Mesenchymal stem cell (in vitro differentiated cells and primary cell): ENCODE measurements around the gene LEFTY1.

Experiments
- DNase-seq: peaks from one replicate; pipeline ENCODE4 v3.0.0-alpha.2; 2013
- H2AFZ ChIP-seq: one replicate; pipeline ENCODE4 v1.6.1; 2013; ENCODE audit warnings: low read depth, mild to moderate bottlenecking, control low read depth, inconsistent platforms, low read length, moderate library complexity
- H2AK5ac ChIP-seq: 2 replicates; pipeline ENCODE4 v1.6.1; 2013; ENCODE audit warnings: low read length, moderate library complexity, mild to moderate bottlenecking, inconsistent platforms; ENCODE audit not compliant: severe bottlenecking
- H2BK120ac ChIP-seq: one replicate; pipeline ENCODE4 v1.6.1; 2013; ENCODE audit warnings: low read depth, mild to moderate bottlenecking, inconsistent platforms, low read length, moderate library complexity
- H2BK12ac ChIP-seq, 2 experiments: one replicate each; pipeline ENCODE4 v1.6.1; 2013; ENCODE audit warnings: inconsistent platforms in 2 of 2, low read length in 2 of 2, mild to moderate bottlenecking in 2 of 2, moderate library complexity in 2 of 2, control low read depth in 1 of 2
- H2BK15ac ChIP-seq: one replicate; pipeline ENCODE4 v1.6.1; 2013; ENCODE audit warnings: mild to moderate bottlenecking, low read depth, inconsistent platforms; ENCODE audit not compliant: poor library complexity, severe bottlenecking
- H2BK5ac ChIP-seq: 2 replicates; pipeline ENCODE4 v1.6.1; 2013; ENCODE audit warnings: low read depth, mild to moderate bottlenecking, low read length, control low read depth, inconsistent platforms; ENCODE audit not compliant: poor library complexity, severe bottlenecking
- H3K14ac ChIP-seq, 2 experiments: one replicate each; pipeline ENCODE4 v1.6.1; 2013; ENCODE audit warnings: inconsistent platforms in 2 of 2, low read length in 2 of 2, control low read depth in 1 of 2, mild to moderate bottlenecking in 1 of 2, moderate library complexity in 1 of 2
- H3K18ac ChIP-seq, 2 experiments: one replicate each; pipeline ENCODE4 v1.6.1; 2013; ENCODE audit warnings: inconsistent platforms in 2 of 2, low read length in 2 of 2, control low read depth in 1 of 2, low read depth in 1 of 2, mild to moderate bottlenecking in 1 of 2
- H3K23ac ChIP-seq, 2 experiments: one replicate each; pipeline ENCODE4 v1.6.1; 2013; ENCODE audit warnings: inconsistent platforms in 2 of 2, low read length in 2 of 2, mild to moderate bottlenecking in 2 of 2, moderate library complexity in 2 of 2, control low read depth in 1 of 2
- H3K27ac ChIP-seq: 2 replicates; pipeline ENCODE4 v1.5.1; 2013; ENCODE audit warnings: mild to moderate bottlenecking, moderate library complexity, low read length, control low read depth, inconsistent platforms; ENCODE audit not compliant: poor library complexity, severe bottlenecking
- H3K27me3 ChIP-seq, 2 experiments: 2 replicates each; pipeline versions ENCODE4 v1.6.1 to v1.7.0; 2013; ENCODE audit warnings: low read length in 2 of 2, mild to moderate bottlenecking in 2 of 2, moderate library complexity in 2 of 2, control low read depth in 1 of 2, inconsistent platforms in 1 of 2; ENCODE audit not compliant: control insufficient read depth in 1 of 2, insufficient read depth in 1 of 2
- H3K36me3 ChIP-seq, 2 experiments: 2 replicates each; pipeline versions ENCODE4 v1.6.1 to v1.7.0; 2013; ENCODE audit warnings: low read length in 2 of 2, control low read depth in 1 of 2, inconsistent platforms in 1 of 2, low read depth in 1 of 2, mild to moderate bottlenecking in 1 of 2; ENCODE audit not compliant: insufficient read depth in 2 of 2, control insufficient read depth in 1 of 2
- H3K4ac ChIP-seq, 2 experiments: one replicate each; pipeline ENCODE4 v1.6.1; 2013; ENCODE audit warnings: inconsistent platforms in 2 of 2, low read length in 2 of 2, mild to moderate bottlenecking in 2 of 2, moderate library complexity in 2 of 2, control low read depth in 1 of 2, low read depth in 1 of 2
- H3K4me1 ChIP-seq: 2 replicates; pipeline ENCODE4 v1.6.1; 2013; ENCODE audit warnings: low read depth, low read length, control low read depth; ENCODE audit not compliant: control insufficient read depth, insufficient read depth
- H3K4me2 ChIP-seq: 2 replicates; pipeline ENCODE4 v1.6.1; 2013; ENCODE audit warnings: low read length, mild to moderate bottlenecking, inconsistent platforms; ENCODE audit not compliant: poor library complexity, severe bottlenecking
- H3K4me3 ChIP-seq, 2 experiments: 2 replicates each; pipeline versions ENCODE4 v1.5.1 to v1.7.0; 2013; ENCODE audit warnings: low read length in 2 of 2, mild to moderate bottlenecking in 2 of 2, control low read depth in 1 of 2, low read depth in 1 of 2; ENCODE audit not compliant: insufficient read depth in 1 of 2
- H3K79me1 ChIP-seq: replicated peaks from 2 replicates; pipeline ENCODE4 v1.6.1; 2013; ENCODE audit warnings: mild to moderate bottlenecking, control low read depth, low read length, inconsistent platforms; ENCODE audit not compliant: poor library complexity, severe bottlenecking
- H3K9ac ChIP-seq: 2 replicates; pipeline ENCODE4 v1.7.0; 2013; ENCODE audit warnings: mild to moderate bottlenecking, low read length, moderate library complexity
- H3K9me3 ChIP-seq: 2 replicates; pipeline ENCODE4 v1.7.0; 2013; ENCODE audit warnings: mild to moderate bottlenecking, low read length; ENCODE audit not compliant: control insufficient read depth
- H4K8ac ChIP-seq: one replicate; pipeline ENCODE4 v1.6.1; 2013; ENCODE audit warnings: inconsistent platforms, mild to moderate bottlenecking, low read length, moderate library complexity
- H4K91ac ChIP-seq: one replicate; pipeline ENCODE4 v1.6.1; 2013; ENCODE audit warnings: mild to moderate bottlenecking, low read length, inconsistent platforms
- WGBS: methylation state at CpG from one replicate; pipeline ENCODE4 v1.1.7; 2013; ENCODE audit warnings: mixed read lengths; 5-methylcytosine and 5-hydroxymethylcytosine counted together

LEFTY1 gene

GRCh38 chr1:225887030-225887314 is 2.0 kb downstream of the LEFTY1 start:
- H4K8ac ChIP-seq: no peak overlapping the region
- no peaks in the 10 kb centered on the region for H3K27me3 ChIP-seq
- H3K79me1 ChIP-seq: peaks cover 5% of the 10 kb centered on the region
- WGBS: 88% methylated on average over 7 of the region's 7 CpGs
- no peak overlapping the region for H2AFZ ChIP-seq
- no peak overlapping the region for H3K9ac ChIP-seq
- H2AK5ac ChIP-seq: no peak overlapping the region
- H3K27ac ChIP-seq: no peak overlapping the region
- H3K4me3 ChIP-seq: no peak overlapping the region
- no peaks in the 10 kb centered on the region for H3K36me3 ChIP-seq
- H2BK15ac ChIP-seq: no peak overlapping the region
- H3K18ac ChIP-seq: no peak overlapping the region
- no peak overlapping the region for H2BK120ac ChIP-seq
- H3K4ac ChIP-seq: no peak overlapping the region
- H3K14ac ChIP-seq: no peak overlapping the region
- H3K4me2 ChIP-seq: no peak overlapping the region
- no peaks in the 10 kb centered on the region for H3K9me3 ChIP-seq
- no peak overlapping the region for H4K91ac ChIP-seq
- no peak overlapping the region for H2BK12ac ChIP-seq
- no peak overlapping the region for H2BK5ac ChIP-seq
- H3K4me1 ChIP-seq: peaks cover 6% of the 10 kb centered on the region
- no peak overlapping the region for H3K23ac ChIP-seq
- no peak for DNase-seq

- H2BK120ac ChIP-seq: no peak overlapping the region
- H4K91ac ChIP-seq: no peak overlapping the region
- no peaks in the 10 kb centered on the region for H3K27me3 ChIP-seq
- H3K18ac ChIP-seq: no peak overlapping the region
- no peak for DNase-seq
- peaks cover 8% of the 10 kb centered on the region for H3K4me1 ChIP-seq
- no peaks in the 10 kb centered on the region for H3K36me3 ChIP-seq
- H4K8ac ChIP-seq: no peak overlapping the region
- no peak overlapping the region for H3K4me3 ChIP-seq
- H2BK12ac ChIP-seq: no peak overlapping the region
- H2BK5ac ChIP-seq: no peak overlapping the region
- H3K4ac ChIP-seq: no peak overlapping the region
- no peak overlapping the region for H2AK5ac ChIP-seq
- 92% methylated on average over 17 of the region's 19 CpGs for WGBS
- H3K9me3 ChIP-seq: no peaks in the 10 kb centered on the region
- H3K27ac ChIP-seq: no peak overlapping the region
- no peak overlapping the region for H2AFZ ChIP-seq
- no peak overlapping the region for H2BK15ac ChIP-seq
- no peak overlapping the region for H3K9ac ChIP-seq
- H3K4me2 ChIP-seq: no peak overlapping the region
- no peak overlapping the region for H3K14ac ChIP-seq
- no peak overlapping the region for H3K23ac ChIP-seq
- peaks cover 8% of the 10 kb centered on the region for H3K79me1 ChIP-seq
Measured at GRCh38 chr1:225886159-225887029, 2.6 kb downstream of the LEFTY1 start.

GRCh38 chr1:225885336-225885735 is 3.6 kb downstream of the LEFTY1 start:
- Histone ChIP-seq H3K23ac (no peak overlapping the region), H3K4ac (no peak overlapping the region), H2BK120ac (no peak overlapping the region), H3K36me3 (no peaks in the 10 kb centered on the region), H3K4me2 (no peak overlapping the region), H2AK5ac (no peak overlapping the region), H3K9ac (no peak overlapping the region), H4K91ac (no peak overlapping the region), H2BK15ac (no peak overlapping the region), H3K27me3 (no peaks in the 10 kb centered on the region), H3K27ac (no peak overlapping the region), H3K18ac (no peak overlapping the region), H4K8ac (no peak overlapping the region), H2AFZ (no peak overlapping the region), H3K14ac (no peak overlapping the region), H3K4me1 (peaks cover 12% of the 10 kb centered on the region), H2BK12ac (no peak overlapping the region), H3K9me3 (no peaks in the 10 kb centered on the region), H2BK5ac (no peak overlapping the region), H3K4me3 (no peak overlapping the region), H3K79me1 (peaks cover 8% of the 10 kb centered on the region)
- WGBS: 97% methylated on average over 6 of the region's 6 CpGs
- DNase-seq: no peak

- no peak overlapping the region for H2BK120ac ChIP-seq
- peak overlapping the region in 1 of 2 experiments; percentile 96 for H3K4me3 ChIP-seq
- H3K27ac ChIP-seq: no peak overlapping the region
- no peak overlapping the region for H2BK12ac ChIP-seq
- peaks cover 14% of the 10 kb centered on the region for H3K4me1 ChIP-seq
- H3K36me3 ChIP-seq: peaks cover 0 to 6% of the 10 kb centered on the region in 2 experiments
- H3K18ac ChIP-seq: no peak overlapping the region
- no peak overlapping the region for H2BK5ac ChIP-seq
- H2AFZ ChIP-seq: no peak overlapping the region
- no peak overlapping the region for H3K14ac ChIP-seq
- no peak overlapping the region for H3K9ac ChIP-seq
- H3K23ac ChIP-seq: no peak overlapping the region
- H3K27me3 ChIP-seq: no peaks in the 10 kb centered on the region
- H4K8ac ChIP-seq: no peak overlapping the region
- peak overlapping the region; percentile 50 for H2BK15ac ChIP-seq
- no peaks in the 10 kb centered on the region for H3K9me3 ChIP-seq
- 78% methylated on average over 8 of the region's 11 CpGs for WGBS
- peaks cover 22% of the 10 kb centered on the region for H3K79me1 ChIP-seq
- no peak overlapping the region for H3K4ac ChIP-seq
- H4K91ac ChIP-seq: no peak overlapping the region
- no peak for DNase-seq
- H2AK5ac ChIP-seq: no peak overlapping the region
- no peak overlapping the region for H3K4me2 ChIP-seq
Measured at GRCh38 chr1:225883616-225884265, 5.2 kb downstream of the LEFTY1 start.
